ENCODE results near the gene STAC2. TPM values are rescaled to one million over a fixed set of nuclear protein-coding genes. Genes with fewer than 3 reads are reported as not detected.

STAC2 gene
- total and polyA plus RNA-seq, 2 of the 13 experiments (the other 11 are each of a cell fraction or from before 2014, with no cell fraction given) = not detected

DNA sequence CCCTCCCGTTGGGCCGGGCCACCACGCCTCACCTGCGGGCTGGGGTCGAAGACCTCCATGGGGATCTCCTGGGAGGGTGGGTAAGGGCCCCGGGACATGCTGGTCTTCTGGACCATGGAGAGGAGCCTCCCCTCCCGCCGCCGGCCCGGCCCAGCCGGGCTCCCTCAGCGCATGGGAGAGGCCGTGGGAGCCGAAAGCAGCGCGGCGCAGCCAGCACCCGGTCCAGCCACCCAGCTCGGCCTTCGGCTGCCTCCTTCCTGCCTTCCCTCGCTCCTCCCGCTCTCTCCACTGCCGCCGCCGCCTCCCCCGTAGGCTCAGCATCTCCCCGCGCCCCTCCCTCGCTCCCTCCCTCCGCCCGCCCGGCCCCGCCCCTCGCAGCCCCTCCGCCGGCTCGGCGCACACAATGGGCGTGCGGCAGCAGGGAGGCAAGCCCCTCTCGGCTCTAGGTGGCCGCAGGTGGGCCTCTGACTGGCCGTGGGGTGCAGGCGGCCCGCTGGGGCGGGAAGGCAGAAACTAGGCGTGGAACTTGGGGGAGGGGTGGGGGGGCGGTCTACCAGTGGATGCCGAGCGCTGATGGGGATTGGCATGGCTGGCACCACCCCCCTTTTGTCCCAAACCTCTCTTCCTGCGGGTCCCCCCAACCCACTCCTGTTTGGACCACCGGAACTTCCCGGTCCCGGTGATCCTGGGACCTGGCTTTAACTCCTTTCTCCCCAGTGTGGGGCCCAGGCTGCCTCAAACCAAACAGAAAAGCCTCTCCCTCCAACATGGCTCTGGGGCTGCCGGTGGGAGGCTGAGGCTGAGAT is 28.2 kb downstream of the STAC2 start, which contains the start of gene CACNB1 (continued):
- TF ChIP-seq TIGD3 (CRISPR knock-in tag; IDR thresholded peaks at IDR 0.05; ENCODE audit: borderline replicate concordance) = no peak
- TF ChIP-seq ZNF687 (CRISPR knock-in tag; IDR thresholded peaks at IDR 0.05) = peak; percentile 77
- TF ChIP-seq ATF4 (CRISPR knock-in tag; IDR thresholded peaks at IDR 0.05) = 0 out of 4 replicates have a peak, but pooled peaks of 1 of the 2 experiments have one; percentile 33
- TF ChIP-seq SAP130 (CRISPR knock-in tag; IDR thresholded peaks at IDR 0.05; ENCODE audit: low read depth) = peak; percentile 68; the same call in 1 of the 2 replicates
- TF ChIP-seq, protein P1, sequence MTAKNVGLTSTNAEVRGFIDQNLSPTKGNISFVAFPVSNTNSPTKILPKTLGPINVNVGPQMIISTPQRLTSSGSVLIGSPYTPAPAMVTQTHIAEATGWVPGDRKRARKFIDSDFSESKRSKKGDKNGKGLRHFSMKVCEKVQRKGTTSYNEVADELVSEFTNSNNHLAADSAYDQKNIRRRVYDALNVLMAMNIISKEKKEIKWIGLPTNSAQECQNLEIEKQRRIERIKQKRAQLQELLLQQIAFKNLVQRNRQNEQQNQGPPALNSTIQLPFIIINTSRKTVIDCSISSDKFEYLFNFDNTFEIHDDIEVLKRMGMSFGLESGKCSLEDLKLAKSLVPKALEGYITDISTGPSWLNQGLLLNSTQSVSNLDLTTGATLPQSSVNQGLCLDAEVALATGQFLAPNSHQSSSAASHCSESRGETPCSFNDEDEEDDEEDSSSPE (CRISPR knock-in tag; IDR thresholded peaks at IDR 0.05) = peak; percentile 57; the same call in 1 of the 2 replicates
- peak; percentile 55; the same call in 1 of the 2 replicates for TF ChIP-seq ZC3H13 (CRISPR knock-in tag; IDR thresholded peaks at IDR 0.05)
- no peak for TF ChIP-seq TAF15 (IDR thresholded peaks at IDR 0.05; ENCODE audit: low read depth, low read length, poor library complexity, severe bottlenecking)
- TF ChIP-seq MYPOP (CRISPR knock-in tag; IDR thresholded peaks at IDR 0.05) = no peak
- TF ChIP-seq HMG20A (CRISPR knock-in tag; IDR thresholded peaks at IDR 0.05; ENCODE audit: borderline replicate concordance) = no peak
- no peak for TF ChIP-seq ZNF549 (CRISPR knock-in tag; IDR thresholded peaks at IDR 0.05)
- no peak for TF ChIP-seq SALL1 (CRISPR knock-in tag; IDR thresholded peaks at IDR 0.05)
- TF ChIP-seq ARNTL (CRISPR knock-in tag; IDR thresholded peaks at IDR 0.05) = no peak
- no peak for TF ChIP-seq ZNF576 (CRISPR knock-in tag; IDR thresholded peaks at IDR 0.05)
- no peak for TF ChIP-seq ZKSCAN5 (CRISPR knock-in tag; IDR thresholded peaks at IDR 0.05)
- TF ChIP-seq, protein P2, sequence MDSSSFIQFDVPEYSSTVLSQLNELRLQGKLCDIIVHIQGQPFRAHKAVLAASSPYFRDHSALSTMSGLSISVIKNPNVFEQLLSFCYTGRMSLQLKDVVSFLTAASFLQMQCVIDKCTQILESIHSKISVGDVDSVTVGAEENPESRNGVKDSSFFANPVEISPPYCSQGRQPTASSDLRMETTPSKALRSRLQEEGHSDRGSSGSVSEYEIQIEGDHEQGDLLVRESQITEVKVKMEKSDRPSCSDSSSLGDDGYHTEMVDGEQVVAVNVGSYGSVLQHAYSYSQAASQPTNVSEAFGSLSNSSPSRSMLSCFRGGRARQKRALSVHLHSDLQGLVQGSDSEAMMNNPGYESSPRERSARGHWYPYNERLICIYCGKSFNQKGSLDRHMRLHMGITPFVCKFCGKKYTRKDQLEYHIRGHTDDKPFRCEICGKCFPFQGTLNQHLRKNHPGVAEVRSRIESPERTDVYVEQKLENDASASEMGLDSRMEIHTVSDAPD (CRISPR knock-in tag; IDR thresholded peaks at IDR 0.05) = no peak
- no peak for TF ChIP-seq TARDBP (CRISPR knock-in tag; IDR thresholded peaks at IDR 0.05)
- TF ChIP-seq BRCA1 (CRISPR knock-in tag; IDR thresholded peaks at IDR 0.05) = no peak
- no peak for TF ChIP-seq NFKBIZ (CRISPR knock-in tag; IDR thresholded peaks at IDR 0.05)
